Measurements from ENCODE around the gene ANKS6. TPM values are rescaled to one million over a fixed set of nuclear protein-coding genes. Genes with fewer than 3 reads are reported as not detected.

The ANKS6 gene
- total and polyA plus RNA-seq, 7 donors, result 2.5 to 6.2 (median 4.7) TPM

DNA sequence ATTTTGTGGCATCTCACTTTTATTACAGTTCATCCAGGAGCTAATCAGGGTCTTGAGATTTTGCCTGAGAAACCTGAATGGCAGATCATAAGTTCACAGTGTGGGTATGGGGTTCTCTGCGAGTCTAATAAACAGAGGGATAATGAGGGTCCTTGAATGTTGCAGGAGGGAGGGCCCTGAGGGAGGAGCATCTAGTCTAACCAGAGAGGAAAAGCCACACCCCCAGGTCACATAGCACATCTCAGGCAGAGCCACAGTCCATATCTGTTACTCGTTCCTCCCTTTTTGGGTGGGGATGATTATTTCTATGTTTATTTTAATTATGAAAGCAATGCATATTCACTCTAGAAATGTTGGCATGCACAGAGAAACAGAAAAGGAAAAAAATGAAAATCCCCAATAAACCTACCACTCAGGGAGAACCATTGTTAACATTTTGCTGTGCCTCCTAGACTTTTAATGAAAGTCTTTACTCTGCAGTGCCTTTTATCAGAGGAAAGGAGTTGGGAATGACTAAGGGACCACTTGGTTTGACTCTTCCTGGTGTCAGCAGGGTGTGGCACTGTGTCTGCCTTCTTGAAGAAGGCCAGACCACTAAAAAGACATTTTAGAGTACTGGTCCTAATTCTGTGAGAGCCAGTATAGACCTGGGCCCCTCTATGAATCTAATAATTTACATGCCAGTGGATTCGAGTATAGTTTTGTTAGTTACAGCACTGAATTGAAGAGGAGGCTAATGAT, 13.9 kb upstream of the ANKS6 start:
- no peak for ATAC-seq
- H3K36me3 ChIP-seq (ENCODE audit: insufficient read depth in 1 of 2, low read depth in 1 of 2), result no peaks in the 10 kb centered on the region
- no peaks in the 10 kb centered on the region for H3K9me3 ChIP-seq
- 83 to 89% (median 86%) methylated on average over 3 of the region's 3 CpGs for WGBS, 3 donors
- no peak for DNase-seq
- H3K27ac ChIP-seq, result no peak overlapping the region
- H3K4me3 ChIP-seq, result no peak overlapping the region
- intact Hi-C loops (cut with DNase I), result no loop called here
- peaks cover 8% of the 10 kb centered on the region for H3K4me1 ChIP-seq
- H3K27me3 ChIP-seq (ENCODE audit: insufficient read depth in 3 of 3, low read length in 2 of 3), result peaks cover 0 to 36% (median 5%) of the 10 kb centered on the region in 3 donors
- TF ChIP-seq, protein P1, sequence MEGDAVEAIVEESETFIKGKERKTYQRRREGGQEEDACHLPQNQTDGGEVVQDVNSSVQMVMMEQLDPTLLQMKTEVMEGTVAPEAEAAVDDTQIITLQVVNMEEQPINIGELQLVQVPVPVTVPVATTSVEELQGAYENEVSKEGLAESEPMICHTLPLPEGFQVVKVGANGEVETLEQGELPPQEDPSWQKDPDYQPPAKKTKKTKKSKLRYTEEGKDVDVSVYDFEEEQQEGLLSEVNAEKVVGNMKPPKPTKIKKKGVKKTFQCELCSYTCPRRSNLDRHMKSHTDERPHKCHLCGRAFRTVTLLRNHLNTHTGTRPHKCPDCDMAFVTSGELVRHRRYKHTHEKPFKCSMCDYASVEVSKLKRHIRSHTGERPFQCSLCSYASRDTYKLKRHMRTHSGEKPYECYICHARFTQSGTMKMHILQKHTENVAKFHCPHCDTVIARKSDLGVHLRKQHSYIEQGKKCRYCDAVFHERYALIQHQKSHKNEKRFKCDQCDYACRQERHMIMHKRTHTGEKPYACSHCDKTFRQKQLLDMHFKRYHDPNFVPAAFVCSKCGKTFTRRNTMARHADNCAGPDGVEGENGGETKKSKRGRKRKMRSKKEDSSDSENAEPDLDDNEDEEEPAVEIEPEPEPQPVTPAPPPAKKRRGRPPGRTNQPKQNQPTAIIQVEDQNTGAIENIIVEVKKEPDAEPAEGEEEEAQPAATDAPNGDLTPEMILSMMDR (IDR thresholded peaks at IDR 0.05), result no peak

- ATAC-seq (no peak), DNase-seq (no peak)
- no peaks in the 10 kb centered on the region for H3K36me3 ChIP-seq (ENCODE audit: insufficient read depth in 1 of 2, low read depth in 1 of 2)
- H3K4me3 ChIP-seq, result no peak overlapping the region
- no peaks in the 10 kb centered on the region for H3K9me3 ChIP-seq
- peaks cover 8% of the 10 kb centered on the region for H3K4me1 ChIP-seq
- intact Hi-C loops (cut with DNase I), result no loop called here
- WGBS, 3 donors, result 82 to 91% (median 84%) methylated on average over 9 of the region's 9 CpGs
- TF ChIP-seq, protein P1 (IDR thresholded peaks at IDR 0.05), result no peak
- H3K27ac ChIP-seq, result no peak overlapping the region
- peaks cover 0 to 36% (median 5%) of the 10 kb centered on the region in 3 donors for H3K27me3 ChIP-seq (ENCODE audit: insufficient read depth in 3 of 3, low read length in 2 of 3)
Measured at GRCh38 chr9:98809311-98810101, 13.2 kb upstream of the ANKS6 start.

- H3K27me3 ChIP-seq (ENCODE audit: insufficient read depth in 3 of 3, low read length in 2 of 3), result peaks cover 0 to 36% (median 5%) of the 10 kb centered on the region in 3 donors
- H3K4me1 ChIP-seq, result peaks cover 8% of the 10 kb centered on the region
- no peaks in the 10 kb centered on the region for H3K36me3 ChIP-seq (ENCODE audit: insufficient read depth in 1 of 2, low read depth in 1 of 2)
- no peaks in the 10 kb centered on the region for H3K9me3 ChIP-seq
- no peak overlapping the region for H3K27ac ChIP-seq
- 86 to 93% (median 93%) methylated on average over 2 of the region's 2 CpGs for WGBS, 3 donors
- intact Hi-C loops (cut with DNase I), result no loop called here
- TF ChIP-seq, protein P1 (IDR thresholded peaks at IDR 0.05), result no peak
- H3K4me3 ChIP-seq, result no peak overlapping the region
- DNase-seq, result no peak
- ATAC-seq, result no peak
Measured at GRCh38 chr9:98808875-98809274, 12.5 kb upstream of the ANKS6 start.

- no peak overlapping the region for H3K27ac ChIP-seq
- TF ChIP-seq, protein P1 (IDR thresholded peaks at IDR 0.05), result no peak
- peaks cover 0 to 36% (median 5%) of the 10 kb centered on the region in 3 donors for H3K27me3 ChIP-seq (ENCODE audit: insufficient read depth in 3 of 3, low read length in 2 of 3)
- H3K4me1 ChIP-seq, result peaks cover 8% of the 10 kb centered on the region
- no peak for ATAC-seq
- no peaks in the 10 kb centered on the region for H3K9me3 ChIP-seq
- H3K4me3 ChIP-seq, result peak overlapping the region; percentile 62
- 40 to 55% (median 42%) methylated on average over 16 to 17 of the region's 17 CpGs for WGBS, 3 donors
- no peaks in the 10 kb centered on the region for H3K36me3 ChIP-seq (ENCODE audit: insufficient read depth in 1 of 2, low read depth in 1 of 2)
- intact Hi-C loops (cut with DNase I), result no loop called here
- DNase-seq, result no peak
Measured at GRCh38 chr9:98808411-98808815, 12.1 kb upstream of the ANKS6 start.
